ENCODE measurements around the gene BHLHE23.
A peak's percentile ranks its signal among the peaks of the same experiment; 100 is the strongest.

BHLHE23 gene

DNA sequence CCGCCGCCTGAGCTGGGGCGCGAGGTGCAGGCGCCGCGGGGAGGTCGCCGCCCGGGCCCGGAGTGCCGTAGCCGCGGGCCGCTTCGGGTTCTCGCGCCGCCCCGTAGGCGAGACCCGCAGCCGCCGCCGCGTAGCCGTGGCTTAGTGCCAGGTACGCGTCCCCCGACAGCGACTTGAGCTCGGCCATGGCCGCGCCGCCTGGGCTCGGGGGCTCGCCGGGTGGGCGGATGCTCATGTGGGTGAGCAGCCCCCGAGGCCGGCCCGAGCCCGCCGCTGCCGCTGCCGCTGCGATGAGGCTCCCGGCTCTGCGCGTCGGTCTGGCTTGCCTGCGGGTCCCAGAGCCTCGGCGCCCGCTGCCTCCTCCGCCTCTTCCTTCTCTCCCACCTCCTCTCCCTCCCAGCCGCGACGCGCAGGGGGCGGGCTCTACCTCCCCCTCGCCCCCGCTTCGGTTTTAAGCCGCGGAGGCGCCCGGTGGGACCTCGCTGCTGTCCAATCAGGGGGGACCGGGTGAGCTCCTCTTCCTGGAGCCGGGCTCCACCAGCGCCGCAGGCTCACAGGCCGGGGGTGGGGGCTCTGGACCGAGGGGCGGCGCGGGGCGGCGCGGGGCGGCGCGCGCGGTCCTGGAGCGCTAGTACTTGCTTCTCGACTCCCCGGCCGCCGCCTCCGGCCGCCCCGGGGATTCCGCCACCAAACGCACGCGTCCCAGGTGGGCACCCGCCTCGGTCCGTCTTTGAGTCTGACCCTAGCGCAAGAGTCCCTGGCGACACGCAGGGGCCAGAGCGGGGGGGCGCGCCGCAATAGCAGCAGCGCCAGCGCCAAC lies at the start of gene BHLHE23:
Gene BHLHE23, minus strand, starts transcription at position 425 of the 820 bp plus-strand sequence. Its CDS starts 190 bp downstream, at position 235.
- peak; percentile 83 for DNase-seq

DNA sequence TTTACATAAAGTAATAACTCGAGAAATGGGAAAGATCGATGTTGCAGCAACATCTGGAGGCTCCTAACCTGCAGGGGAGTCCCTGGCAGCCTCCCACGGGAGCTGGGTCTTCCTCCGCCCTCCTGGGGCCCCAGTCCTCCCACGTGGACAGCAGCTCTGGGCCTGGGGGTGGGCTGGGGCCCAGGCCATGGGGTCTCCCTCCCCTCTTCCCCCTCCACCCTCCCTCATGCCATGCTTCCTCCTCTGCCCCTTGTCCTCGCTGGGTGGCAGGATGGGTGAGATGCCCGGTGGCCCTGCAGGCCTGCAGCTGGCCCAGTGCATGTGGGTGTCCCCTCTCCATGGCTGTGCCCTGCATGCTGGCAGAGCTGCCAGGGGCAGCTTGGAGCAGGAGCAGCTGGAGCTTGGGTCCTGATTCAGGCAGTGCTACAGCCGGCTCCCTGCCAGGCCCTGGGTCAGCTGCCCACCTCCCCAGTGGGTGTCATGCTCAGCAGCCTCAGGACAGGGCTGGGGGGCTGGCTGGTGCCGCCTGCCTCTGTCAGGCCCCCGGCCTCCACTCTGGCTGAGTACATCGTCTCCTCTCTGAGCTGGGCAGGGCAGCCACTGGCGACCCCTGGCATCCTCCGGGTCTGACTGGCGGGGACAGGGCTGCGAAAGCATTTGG lies 48.9 kb upstream of the BHLHE23 start:
- no peak for DNase-seq

DNA sequence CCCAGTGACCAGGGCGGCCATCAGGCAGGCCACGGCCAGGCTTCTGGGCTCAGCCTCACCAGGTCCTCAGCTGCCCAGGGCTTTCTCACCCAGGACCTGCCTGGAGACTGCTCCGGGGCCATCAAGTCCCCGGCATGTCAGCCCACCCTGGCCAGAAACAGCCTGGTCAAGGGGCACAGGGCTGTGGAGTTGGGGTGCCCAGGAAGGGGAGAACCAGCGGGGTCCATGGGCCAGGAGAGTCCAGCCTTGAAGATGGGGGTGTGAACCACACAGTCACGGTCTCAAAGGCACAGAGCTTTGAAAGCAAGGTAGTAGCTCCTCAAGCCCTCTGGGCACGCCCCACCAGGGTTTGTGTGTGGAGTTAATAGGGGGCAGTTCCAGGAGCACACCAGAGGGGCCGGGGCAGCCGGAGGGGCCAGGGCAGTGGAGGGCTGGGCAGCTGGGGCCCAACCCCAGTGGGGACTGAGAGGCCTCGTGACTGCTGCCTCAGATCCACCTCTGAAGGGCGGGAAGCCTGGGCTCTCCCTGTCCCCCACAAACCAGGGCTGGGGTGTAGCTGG lies 48.0 kb upstream of the BHLHE23 start:
- DNase-seq: no peak

DNA sequence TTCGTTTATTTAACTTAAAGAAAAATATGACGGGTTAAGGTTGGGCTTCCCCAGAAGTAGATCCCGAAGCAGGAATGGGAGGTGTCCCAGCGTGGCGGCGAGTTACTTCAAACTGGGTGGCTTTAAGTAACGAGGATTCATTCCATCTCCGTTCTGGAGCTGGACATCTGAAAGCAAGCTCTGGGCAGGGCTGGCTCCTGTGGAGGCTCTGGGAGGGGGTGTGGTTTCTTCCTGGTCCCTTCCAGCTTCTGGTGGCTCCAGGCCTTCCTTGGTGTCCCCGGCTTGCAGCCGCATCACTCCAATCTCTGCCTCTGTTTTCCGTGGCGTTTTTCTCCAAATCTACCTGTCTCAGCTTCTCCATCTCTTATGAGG lies 47.3 kb upstream of the BHLHE23 start:
- no peak for DNase-seq

DNA sequence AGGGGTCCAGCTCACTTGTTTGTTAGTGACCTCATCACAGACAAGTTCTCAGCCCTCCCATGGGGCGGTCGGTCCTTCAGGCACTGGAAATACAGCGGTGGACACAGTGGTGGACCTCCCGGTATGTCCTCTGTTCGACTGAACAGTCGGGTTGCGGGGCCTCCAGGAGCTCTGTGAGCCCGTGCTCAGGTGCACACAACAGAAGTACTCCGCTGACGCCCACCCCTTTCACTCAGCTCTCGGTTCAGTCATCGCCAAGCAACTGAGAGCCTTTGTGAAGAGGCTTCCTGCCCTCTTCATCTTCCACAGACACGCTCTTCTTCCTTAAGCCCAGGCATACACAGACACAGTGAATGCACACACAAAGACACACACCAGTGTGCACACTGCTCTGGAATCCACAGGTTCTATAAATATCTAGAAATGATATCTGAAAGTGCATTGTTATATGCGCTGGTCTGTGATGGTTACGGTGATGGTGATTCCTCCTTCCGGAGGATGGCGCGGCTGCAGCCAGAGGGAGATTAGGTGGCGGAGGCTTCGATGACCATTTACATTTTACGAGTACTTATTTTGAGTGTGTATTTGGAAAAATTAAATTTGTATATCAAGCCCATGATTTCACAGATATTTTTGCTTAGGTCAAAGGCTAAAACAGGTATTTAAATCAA lies 46.8 kb upstream of the BHLHE23 start:
- no peak for DNase-seq

DNA sequence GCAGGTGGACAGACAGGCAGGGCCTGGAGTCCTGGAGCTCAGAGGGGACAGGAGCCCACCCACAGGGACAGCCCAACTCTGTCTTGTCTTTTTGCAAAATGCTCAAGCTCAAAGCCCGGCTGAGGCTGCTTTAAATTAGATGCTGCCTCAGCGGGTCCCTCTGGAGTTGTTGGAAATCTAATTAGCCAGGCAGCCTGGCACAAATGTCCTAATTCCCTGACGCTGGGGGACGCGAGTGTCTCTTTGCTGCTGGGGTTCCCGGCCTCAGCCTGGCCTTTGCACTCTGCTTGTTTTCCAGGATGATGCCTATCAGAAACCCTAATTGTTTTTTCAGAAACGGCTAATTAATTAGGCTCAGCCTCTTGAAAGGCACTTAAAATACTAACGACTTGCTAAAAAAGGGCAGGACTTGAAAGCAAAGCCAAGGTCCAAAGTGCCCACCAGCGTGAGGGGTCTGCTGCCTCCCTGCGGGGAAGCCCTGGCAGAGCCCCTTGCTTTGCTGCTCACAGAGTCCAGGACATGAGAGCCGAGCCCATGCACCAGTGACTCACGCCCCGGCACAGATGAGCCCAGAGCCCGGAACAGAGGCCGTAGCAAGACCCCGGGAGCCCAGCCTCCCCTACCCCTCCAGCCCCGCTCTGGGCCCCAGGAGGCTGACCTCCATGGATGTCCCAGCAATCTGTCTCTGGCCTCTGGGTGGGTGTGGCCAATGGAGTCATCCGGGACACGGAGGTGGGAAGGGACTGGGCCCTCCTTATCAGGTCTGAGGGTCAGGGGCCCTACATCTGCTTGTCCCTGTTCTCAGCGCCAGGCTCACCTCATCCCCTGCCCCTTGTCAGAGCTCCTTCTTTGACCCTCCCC lies 46.0 kb upstream of the BHLHE23 start:
- DNase-seq: peak; percentile 63

DNA sequence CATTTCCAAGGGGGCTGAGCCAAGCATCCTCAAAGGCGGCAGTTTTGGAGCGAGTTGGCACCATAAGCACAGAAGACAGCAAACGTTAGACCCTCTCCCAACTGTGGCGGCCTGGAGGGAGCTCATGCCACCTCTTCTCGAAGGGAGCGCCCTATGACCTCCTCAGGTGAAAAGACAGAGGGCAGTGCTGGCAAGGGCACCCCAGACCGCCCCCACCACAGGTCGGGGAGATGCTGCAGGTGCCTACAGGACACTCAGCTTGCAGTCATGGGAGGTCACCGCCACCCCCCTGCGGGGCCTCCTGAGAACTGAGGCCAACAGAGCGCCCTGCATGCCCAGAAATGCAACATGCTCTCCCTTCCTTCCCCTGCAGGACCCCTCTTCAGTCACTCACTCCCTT lies 45.1 kb upstream of the BHLHE23 start:
- no peak for DNase-seq

DNA sequence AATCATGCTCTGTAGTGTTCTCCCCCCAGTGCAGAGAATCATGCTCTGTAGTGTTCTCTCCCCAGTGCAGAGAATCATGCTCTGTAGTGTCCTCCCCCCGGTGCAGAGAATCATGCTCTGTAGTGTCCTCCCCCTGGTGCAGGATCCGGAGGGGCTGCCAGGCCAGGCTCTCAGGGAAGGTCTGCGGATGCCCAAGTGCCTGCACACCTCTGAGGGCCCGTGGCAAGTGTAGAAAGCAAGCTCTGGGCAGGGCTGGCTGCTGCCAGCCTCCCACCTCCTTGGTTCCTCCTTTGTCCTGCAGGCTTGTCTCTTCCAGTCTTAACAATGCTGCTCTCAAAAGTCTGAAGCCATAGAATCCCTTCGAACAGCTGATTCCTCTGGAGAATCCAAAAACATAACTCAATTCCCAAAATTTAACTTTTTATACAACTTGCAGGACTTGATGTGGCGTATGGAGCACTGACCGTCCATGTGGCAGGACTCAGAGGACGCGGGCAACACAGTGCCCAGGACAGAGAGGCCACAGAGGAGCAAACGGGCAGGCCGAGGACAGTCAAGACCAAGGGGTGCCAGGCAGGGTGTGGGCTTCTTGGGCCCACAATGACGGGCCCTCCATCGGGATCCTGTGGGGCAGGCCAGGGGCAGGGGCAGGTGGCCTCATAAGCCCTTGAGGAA lies 44.6 kb upstream of the BHLHE23 start:
- no peak for DNase-seq

DNA sequence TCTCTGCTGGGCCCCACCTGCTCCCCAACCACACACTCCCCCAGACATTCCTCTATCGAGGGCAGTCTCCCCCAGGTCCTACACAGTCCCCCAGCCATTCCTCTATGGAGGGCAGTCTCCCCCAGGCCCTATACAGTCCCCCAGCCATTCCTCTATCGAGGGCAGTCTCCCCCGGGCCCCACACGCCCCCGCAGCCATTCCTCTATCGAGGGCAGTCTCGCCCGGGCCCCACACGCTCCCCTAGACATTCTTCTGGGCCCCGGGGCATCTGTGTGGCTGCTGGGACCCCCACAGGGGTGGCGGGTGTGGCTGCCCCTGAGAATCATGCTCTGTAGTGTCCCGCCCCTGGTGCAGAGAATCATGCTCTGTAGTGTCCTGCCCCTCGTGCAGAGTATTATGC lies 43.6 kb upstream of the BHLHE23 start:
- no peak for DNase-seq

DNA sequence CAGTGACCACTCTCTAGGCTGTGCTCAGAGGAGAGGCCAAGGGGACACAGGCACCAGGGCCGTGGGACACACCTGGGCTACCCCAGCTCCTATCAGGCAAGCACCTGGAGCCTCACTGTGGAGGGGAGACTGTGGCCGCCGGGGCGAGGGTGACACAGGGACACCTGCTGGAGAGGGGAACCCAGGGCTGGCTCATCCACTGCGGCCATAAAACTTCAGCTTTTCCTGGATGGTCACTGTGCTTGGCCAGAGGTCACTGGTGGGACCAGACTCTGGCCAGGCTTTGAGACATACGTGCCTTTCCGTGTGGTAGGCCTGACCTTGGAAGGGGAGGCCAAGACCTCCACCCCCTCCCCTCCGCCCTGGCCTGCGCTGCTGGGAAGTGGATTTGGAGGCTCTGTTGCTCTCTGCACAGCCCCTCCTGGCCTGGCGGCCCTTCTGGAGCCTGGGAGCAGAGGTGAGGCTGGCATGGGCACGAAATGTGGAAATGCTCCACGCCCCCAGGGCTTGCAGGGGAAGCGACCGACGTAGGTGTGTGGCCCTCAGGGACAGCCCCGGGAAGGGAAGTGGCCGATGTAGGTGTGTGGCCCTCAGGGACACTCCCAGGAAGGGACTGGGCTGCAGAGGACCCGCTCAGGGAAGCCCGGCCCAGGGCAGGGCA lies 42.9 kb upstream of the BHLHE23 start:
- no peak for DNase-seq

DNA sequence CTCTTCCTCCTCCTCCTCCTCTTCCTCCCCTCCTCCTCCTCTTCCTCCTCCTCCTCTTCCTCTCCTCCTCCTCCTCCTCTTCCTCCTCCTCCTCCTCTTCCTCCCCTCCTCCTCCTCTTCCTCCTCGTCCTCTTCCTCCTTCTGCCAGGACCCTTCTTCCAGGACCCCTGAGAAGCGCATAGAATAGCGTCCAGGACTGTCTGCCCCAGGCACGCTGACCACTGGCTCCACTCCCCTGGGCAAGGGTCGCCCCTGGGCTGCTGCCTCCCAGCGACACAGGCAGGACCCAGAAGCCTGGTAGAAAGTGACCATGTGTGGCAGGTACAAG lies 42.4 kb upstream of the BHLHE23 start:
- DNase-seq: no peak

DNA sequence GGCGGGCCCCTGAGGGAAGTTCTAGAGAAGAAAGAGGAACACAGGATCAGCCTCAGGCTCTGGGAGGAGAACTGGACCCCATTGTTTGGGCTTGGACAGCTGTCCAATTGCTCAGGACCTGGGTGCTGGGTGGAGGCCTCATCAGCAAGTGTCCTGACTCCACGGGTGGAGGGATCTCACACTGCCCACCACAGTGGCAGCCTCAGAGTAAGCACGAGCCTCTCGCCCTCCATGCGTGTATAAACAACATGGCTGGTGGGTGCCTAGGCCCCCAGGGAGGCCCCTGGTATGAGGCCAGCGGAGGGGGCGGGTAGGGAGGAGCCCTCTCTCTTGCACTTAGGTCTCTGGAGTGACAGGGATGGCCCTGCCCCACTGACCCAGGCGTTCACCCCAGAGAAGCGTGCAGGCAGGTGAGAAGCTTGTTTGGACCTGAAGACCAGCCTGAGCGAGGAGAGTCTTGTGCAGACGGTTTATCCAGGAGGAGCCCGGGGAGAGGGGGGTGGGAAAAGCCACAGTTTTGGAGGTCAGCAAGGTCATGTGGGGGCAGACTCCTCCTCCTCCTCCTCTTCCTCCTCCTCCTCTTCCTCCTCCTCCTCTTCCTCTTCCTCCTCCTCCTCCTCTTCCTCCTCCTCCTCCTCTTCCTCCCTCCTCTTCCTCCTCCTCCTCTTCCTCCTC lies 41.9 kb upstream of the BHLHE23 start:
- no peak for DNase-seq

DNA sequence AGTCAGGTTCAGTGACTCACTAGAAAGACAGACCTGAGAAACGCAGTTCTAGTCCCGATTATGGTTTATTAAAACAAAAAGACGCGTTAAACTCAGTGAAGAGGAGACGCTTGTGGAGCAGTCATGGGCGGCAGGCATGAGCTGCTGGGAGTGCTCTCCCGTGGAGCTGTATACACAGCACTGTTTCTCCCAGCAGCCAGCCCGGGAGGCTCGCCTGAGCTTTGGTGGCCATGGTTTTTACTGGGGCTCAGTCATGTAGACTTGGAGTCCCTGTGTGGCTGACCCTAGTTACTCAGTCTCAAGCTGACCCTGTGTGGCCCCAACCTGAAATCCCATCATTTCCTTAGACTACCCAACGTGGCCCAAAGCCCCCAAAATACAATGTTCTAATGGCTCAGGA lies 41.2 kb upstream of the BHLHE23 start:
- no peak for DNase-seq

DNA sequence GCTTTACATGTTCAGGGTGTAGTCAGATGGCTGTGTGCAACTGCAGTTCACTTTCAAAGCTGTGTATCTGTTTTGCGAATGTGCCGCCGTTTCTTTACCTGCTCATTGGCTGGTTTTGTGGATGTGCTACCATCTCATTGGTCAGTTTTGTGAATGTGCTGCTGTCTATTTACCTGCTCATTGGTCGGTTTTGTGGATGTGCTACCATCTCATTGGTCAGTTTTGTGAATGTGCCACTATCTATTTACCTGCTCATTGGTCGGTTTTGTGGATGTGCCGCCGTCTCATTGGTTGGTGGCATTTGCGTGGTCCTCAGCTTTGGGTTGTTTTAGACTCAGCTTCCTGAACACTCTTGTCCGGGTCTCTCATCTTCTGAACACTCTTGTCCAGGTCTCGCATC lies 40.5 kb upstream of the BHLHE23 start:
- DNase-seq: no peak

DNA sequence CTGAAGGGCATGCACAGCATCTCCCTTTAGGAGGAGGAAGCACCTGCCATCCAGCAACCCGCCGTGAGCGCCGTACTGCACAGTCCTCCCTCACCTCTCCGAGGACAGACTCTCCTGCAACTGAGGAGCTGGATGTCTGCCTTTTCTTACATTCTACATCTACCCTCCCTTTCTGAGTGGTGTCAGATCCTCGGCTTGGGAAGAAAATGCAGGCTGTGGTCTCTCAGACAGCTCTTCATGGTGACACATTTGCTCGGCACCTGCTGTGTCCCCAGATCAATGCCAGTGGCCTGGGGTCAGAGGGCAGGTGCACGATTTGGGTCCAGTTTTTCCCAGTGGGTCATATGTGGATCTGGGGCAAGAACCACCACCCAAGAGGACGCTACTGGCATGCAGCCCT lies 40.1 kb upstream of the BHLHE23 start:
- no peak for DNase-seq

DNA sequence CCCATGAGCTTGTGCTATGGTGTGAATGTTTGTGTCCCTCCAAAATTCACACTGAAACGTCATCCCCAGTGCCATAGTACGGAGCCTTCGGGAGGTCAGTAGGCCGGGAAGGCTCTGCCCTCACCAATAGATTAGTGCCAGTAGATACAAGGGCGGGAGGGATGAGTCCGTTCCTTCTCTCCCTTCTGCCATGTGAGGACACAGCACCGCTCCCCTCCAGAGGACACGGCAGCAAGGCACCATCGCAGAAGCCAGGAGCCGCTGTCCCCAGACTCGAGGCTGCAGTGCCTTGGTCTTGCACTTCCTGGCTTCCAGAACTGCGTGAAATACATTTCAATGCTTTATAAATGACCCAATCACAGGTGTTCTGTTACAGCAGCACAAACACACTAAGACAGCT lies 39.2 kb upstream of the BHLHE23 start:
- DNase-seq: no peak

DNA sequence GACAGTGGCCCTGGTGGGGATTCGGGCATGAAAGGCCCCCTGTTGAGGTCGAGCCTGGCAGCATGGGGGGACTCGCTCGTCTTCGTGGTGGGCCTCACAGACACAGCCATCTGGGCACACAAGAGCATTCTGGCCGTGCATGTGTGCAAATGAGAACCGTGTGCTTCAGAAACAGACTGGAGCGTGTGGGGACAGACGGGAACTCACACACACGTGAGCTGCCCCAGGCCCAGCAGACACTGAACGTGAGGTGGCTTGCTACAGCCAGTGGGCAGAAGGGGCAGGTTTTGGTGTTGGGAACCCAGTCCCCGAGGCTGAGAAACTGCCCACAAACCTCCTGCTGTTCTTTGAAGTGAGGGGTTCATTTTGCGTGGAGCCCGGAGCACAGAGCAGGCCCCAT lies 38.6 kb upstream of the BHLHE23 start:
- DNase-seq: no peak

DNA sequence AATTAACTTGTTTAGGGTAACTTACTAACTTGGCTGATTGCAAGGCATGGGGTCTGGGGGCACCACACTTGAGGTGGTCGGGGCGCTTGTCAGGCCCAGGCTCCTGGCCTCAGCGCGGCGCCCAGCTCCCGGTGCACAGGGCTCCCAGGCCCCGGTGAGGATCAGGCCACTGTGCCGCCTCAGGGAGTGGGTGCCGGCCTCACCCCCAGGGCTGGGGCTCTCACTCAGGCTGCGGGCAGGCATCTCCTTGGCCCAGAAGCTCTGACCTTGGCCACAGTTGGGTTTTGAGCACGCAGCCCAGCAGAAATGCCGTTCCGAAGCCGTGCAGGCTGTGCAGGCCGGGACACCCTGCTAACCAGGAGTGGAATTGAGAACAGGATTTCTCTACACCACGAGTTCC lies 37.8 kb upstream of the BHLHE23 start:
- no peak for DNase-seq

DNA sequence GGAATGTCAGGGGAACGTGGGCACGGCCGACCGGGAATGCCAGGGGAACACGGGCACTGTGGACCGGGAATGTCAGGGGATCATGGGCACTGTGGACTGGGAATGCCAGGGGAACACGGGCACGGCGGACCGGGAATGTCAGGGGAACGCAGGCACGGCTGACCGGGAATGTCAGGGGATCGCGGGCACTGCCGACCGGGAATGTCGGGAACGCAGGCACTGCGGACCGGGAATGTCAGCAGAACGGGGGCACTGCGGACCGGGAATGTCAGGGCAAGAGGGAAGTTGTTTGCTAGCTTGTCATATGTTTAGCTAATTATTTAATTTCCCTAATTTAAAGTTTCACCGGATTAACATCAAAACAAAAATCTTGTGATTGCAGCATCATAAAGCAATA lies 37.4 kb upstream of the BHLHE23 start:
- DNase-seq: no peak

DNA sequence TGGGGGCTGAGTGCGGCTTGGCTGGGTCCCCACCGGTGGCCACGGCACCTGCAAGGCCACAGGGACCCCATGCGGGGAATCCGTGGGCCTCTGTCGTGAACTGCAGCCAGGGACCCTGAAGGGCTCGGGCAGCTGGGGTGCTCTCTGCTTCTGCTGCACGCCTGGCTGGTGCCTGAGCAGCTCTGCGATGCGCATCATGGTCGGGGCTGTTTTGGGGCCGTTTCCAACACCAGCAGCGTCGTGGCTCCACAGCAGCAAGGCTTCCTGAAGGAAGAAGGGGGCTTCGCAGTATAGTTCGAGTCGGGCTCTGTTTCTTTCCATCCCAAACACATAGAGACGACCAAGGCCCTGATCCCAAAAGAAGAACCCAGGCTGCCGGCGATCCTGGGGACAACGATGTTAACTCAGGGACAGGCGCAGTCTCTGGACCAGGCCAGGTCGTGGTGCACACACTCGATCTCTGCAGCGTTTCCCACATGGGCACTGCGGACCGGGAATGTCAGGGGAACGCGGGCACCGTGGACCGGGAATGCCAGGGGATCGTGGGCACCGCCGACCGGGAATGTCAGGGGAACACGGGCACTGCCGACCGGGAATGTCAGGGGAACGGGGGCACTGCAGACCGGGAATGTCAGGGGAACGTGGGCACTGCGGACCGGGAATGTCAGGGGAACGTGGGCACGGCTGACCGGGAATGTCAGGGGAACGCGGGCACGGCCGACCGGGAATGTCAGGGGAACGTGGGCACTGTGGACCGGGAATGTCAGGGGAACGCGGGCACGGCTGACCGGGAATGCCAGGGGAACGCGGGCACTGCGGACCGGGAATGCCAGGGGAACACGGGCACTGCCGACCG lies 36.8 kb upstream of the BHLHE23 start:
- no peak for DNase-seq

Data from retina (tissue), 1 donor.